GM21367 (cell line): ENCODE measurements around the gene FCER2.
A peak's percentile ranks its signal among the peaks of the same experiment; 100 is the strongest.

Experiments
- ATAC-seq: cut with Tn5 transposase; IDR thresholded peaks from one replicate; pipeline ENCODE4 v1.9.1; 2021; ENCODE audit not compliant: unreplicated experiment

The FCER2 gene

GRCh38 chr19:7701049-7701653, 780 bp downstream of the FCER2 start:
- ATAC-seq: no peak

GRCh38 chr19:7699417-7700401, 2.2 kb downstream of the FCER2 start:
- no peak for ATAC-seq

GRCh38 chr19:7699003-7699402, 2.9 kb downstream of the FCER2 start:
- no peak for ATAC-seq

GRCh38 chr19:7698583-7698982, 3.3 kb downstream of the FCER2 start:
- no peak for ATAC-seq

GRCh38 chr19:7697721-7698287, 4.1 kb downstream of the FCER2 start:
- ATAC-seq: no peak

- ATAC-seq: no peak
Measured at GRCh38 chr19:7694499-7694898, 7.4 kb downstream of the FCER2 start.

- no peak for ATAC-seq
Measured at GRCh38 chr19:7692417-7693088, 9.4 kb downstream of the FCER2 start.

GRCh38 chr19:7691497-7691896, 10.4 kb downstream of the FCER2 start:
- no peak for ATAC-seq

- no peak for ATAC-seq
Measured at GRCh38 chr19:7690779-7691258, 11.1 kb downstream of the FCER2 start.

GRCh38 chr19:7689165-7689564, 12.8 kb downstream of the FCER2 start:
- no peak for ATAC-seq

GRCh38 chr19:7687177-7687576, 14.8 kb downstream of the FCER2 start:
- ATAC-seq: no peak

- ATAC-seq: no peak
Measured at GRCh38 chr19:7685546-7686445, 16.1 kb downstream of the FCER2 start.

- no peak for ATAC-seq
Measured at GRCh38 chr19:7682175-7682855, 19.6 kb downstream of the FCER2 start.

GRCh38 chr19:7681340-7682174, 20.4 kb downstream of the FCER2 start:
- ATAC-seq: no peak

- ATAC-seq: peak; percentile 45
Measured at GRCh38 chr19:7680606-7681339, 21.2 kb downstream of the FCER2 start, which contains the start of gene TRAPPC5. Gene TRAPPC5, plus strand, starts transcription at chr19:7680833. Its CDS starts 1,421 bp downstream, at chr19:7682254.

GRCh38 chr19:7679771-7680605, 21.9 kb downstream of the FCER2 start:
- no peak for ATAC-seq
